UCSD-AML1 (cell line): ENCODE measurements around the gene TBC1D21.

Source experiments
- DNase-seq: peaks from one replicate; lab custom pipeline; 2025; ENCODE audit not compliant: unreplicated experiment; lab: John Stamatoyannopoulos, UW

TBC1D21 gene

DNA sequence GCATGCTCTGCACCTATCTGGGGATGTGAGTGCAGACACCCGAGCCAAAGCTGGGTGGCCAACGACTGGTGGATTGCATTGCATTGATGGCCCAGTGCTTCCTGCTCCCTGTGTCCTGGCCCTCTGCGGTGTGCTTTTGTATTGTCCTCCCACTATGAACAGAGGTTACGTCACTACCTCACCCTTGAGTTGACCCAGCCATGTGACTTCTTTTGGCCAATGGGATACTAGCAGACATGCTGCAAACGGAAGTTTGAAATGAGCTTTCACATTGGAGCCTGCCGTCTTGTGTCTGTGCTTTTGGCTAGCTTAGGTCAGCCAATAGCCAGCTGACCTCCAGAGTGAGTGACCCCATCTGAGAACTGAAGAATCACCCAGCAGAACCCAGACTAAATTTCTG is 15.3 kb upstream of the TBC1D21 start:
- DNase-seq: no peak

GRCh38 chr15:73862276-73862675 is 11.1 kb upstream of the TBC1D21 start:
- no peak for DNase-seq

DNA sequence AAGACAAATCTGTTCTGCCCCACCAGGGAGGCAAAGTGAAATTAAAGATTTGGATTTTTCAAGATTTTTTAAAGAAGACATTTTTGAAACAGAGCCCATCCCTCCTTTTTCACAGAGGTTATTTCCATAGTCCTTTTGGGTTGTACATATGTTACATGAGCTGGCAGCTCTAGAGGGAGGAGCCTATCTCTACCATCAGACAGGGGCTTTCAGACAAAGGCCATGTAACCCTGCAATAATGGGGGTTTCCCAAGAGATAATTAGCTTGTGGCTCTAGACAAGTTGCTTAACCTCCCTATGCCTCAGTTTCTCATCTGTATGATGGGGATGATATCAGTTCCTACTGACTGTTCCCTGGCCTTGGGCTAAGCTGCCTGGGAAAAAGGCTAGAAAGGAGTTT is 8.0 kb upstream of the TBC1D21 start:
- no peak for DNase-seq

GRCh38 chr15:73865904-73866303 is 7.5 kb upstream of the TBC1D21 start:
- no peak for DNase-seq

- no peak for DNase-seq
Observed at GRCh38 chr15:73866481-73866880, 6.9 kb upstream of the TBC1D21 start.

- DNase-seq: no peak
Observed at GRCh38 chr15:73866881-73867410, 6.4 kb upstream of the TBC1D21 start.

DNA sequence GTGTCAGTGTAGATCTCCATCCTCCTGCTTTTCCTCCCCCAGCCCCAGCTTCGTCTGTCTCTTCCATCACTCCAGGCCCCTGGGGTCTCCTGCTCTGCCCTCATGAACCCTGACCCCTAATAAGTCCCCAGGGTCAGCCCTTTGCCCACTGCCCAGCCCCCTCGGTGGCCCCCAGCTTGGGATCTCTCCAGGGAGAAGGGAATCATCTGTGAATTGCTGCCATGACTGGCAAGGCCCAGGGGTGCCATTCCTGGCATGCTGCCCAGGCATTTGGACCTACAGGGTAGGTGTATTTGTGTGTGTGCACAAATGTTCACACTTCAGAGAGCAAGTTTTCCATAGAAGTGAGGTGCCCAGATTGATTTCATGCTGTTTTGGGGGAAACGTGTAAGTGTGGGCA is 5.9 kb upstream of the TBC1D21 start:
- no peak for DNase-seq

DNA sequence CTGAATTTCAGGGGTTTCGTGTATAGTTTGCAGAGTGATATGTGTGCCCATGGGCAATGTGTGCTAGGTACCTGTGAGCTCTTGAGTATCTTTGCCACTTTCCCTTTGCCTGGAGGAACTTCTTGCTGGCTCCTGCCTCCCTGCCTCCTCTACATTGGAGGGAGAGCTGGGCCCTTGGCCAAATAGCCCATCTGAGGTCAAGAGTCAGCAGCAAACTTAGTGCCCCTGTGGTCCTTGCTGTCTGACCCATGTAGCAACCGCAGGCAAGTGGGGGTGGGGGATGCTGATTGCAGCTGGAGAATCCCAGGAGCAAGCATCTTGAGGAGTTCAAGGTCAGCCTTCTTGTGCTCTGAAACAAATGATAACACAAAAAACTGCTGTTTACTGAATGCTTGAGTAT is 5.4 kb upstream of the TBC1D21 start:
- no peak for DNase-seq

DNA sequence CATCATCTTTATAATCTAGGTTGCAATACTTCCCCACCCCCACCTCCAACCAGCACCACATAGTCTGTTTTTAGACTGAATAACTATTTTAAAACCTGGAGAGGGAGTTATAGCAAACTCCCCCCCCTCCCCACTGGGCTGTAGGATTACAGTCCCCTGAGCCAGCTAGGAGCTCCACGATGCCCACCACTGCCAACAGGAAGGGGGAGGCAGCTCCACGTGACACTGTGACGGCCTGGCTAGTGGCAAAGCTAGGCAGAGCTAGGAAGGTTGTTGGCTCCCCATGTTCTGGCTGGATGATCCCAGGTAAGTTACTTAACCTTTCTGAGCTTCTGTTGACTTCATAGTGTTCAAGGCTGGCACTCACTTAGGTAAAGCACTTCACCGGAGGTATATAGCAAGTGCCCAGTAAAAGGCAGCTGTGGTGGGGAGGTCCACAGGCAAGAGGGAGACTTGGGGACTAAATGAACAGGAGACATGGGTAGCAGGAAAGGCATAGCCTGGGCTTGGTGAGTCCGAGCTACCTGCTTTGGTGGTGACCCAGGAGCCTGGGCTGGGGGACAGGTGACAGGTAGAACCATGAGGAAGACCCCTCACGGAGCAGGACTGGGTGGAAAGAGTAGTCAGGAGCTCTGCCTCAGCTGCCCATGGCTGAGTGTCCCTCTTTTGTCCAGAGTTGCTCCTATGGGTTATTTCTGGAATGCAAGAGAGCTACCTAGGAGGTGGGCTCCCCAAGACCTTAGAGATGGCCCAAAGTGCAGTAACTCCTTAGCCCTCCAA is 4.0 kb upstream of the TBC1D21 start:
- no peak for DNase-seq

- no peak for DNase-seq
Observed at GRCh38 chr15:73870700-73871408, 2.5 kb upstream of the TBC1D21 start.

- no peak for DNase-seq
Observed at GRCh38 chr15:73872346-73872745, 1.0 kb upstream of the TBC1D21 start.

DNA sequence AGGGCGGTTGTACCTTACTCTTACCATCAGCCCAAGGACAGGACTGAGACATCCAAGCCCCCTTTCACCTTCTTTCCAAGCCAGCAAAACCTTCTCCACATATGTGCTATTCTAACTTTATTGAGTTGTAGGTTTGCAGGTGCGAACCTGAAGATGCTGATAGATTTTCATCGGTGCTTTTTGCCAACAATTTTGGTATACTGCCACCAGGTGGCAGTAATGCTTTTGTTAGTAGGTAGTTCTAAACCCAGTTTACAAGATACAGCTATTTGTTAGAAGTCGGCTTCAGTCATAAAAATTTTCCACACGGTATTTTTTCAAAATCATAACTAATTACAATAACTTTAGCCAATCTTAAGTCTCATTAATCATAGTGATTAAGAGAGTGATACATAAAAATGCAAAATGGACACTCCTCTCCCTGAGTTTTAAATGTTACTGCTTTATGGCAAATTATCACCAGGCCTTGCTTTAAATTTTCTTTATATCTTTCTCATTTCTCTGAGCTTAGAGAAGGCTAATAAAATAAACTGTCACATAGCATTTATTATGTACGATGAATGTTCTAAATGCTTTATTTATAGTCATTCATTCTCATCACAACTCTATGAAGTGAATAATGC is 636 bp downstream of the TBC1D21 start:
- DNase-seq: no peak

DNA sequence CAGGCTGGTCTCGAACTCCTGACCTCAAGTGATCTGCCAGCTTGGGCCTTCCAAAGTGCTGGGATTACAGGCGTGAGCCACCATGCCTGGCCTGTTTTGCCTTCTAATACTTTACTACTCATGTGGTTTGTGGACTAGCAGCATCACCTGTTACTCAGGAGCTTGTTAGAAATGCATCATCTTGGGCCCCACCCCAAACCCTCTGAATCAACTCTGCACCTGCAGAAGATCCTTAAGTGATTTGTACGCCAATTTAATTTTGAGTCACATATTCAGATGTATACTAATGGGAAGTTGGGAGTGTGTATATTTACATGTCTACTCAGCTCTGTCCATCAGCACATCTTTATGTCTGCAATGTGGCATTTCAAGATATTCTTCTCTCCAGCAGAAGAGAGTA is 6.1 kb downstream of the TBC1D21 start:
- DNase-seq: no peak

DNA sequence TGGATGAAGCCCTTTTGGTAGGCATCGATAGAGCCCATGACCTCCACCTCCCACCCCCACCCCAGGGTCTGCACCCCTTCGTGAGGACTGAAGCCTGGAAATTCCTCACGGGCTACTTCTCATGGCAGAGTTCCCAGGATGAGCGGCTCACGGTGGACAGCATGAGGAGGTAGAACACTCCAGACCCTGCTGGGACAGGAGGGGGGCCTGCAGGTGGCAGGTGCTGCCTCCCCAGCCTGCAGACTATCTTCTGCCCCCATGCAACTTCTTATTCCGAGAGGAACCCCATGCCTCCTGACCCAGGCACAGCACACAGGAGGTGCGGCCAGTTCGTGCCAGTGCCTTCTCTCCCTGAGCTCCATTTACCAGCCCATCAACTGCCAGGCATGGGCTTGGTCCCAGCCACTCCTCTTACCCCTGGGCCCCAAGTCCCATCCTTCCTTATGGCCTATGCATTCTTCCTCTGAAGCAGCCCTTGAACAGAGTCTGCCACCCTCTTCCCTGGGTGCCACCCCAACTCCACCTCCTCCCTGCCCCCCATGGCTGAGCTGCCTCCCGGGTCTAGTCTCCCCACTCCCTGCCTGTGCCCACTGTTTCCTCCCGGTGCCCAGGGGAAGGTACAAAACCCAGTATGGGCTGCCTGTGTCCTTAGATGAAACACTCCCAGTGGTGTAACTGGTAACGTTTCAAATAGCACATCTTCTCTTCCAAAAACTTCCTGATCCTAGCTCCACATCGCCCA is 8.4 kb downstream of the TBC1D21 start:
- no peak for DNase-seq

GRCh38 chr15:73882761-73883419 is 9.5 kb downstream of the TBC1D21 start:
- no peak for DNase-seq

GRCh38 chr15:73884159-73884558 is 10.8 kb downstream of the TBC1D21 start:
- DNase-seq: no peak

GRCh38 chr15:73885954-73886700 is 12.8 kb downstream of the TBC1D21 start:
- DNase-seq: no peak

GRCh38 chr15:73886717-73887345 is 13.5 kb downstream of the TBC1D21 start:
- no peak for DNase-seq

GRCh38 chr15:73887481-73887880 is 14.1 kb downstream of the TBC1D21 start:
- no peak for DNase-seq
